K562 (cell line): ENCODE data around the gene UFSP1. TPM values are rescaled to one million over a fixed set of nuclear protein-coding genes. Genes with fewer than 3 reads are reported as not detected.
A peak's percentile ranks its signal among the peaks of the same experiment; 100 is the strongest.

Source experiments
- FOXA1 ChIP-seq: fragments of 450-650 bp; IDR thresholded peaks from 2 replicates; pipeline ENCODE4 v1.6.1; 2016; ENCODE audit warnings: mild to moderate bottlenecking, borderline replicate concordance
- FOXP1 ChIP-seq: sonication (generic); formaldehyde crosslinking; IDR thresholded peaks from 2 replicates; pipeline ENCODE4 v1.8.0; 2022; ENCODE audit warnings: mild to moderate bottlenecking, missing genetic modification reagents
- KDM5B ChIP-seq: fragments of 200-600 bp; sonication (generic); IDR thresholded peaks from 2 replicates; pipeline ENCODE4 v1.6.1; 2012; ENCODE audit warnings: low read depth, mild to moderate bottlenecking, moderate library complexity, low read length, control low read depth, inconsistent platforms; ENCODE audit not compliant: insufficient replicate concordance
- L3MBTL2 ChIP-seq: fragments of 450-650 bp; IDR thresholded peaks from 2 replicates; pipeline ENCODE4 v1.6.1; 2016; ENCODE audit warnings: mild to moderate bottlenecking, moderate library complexity
- LEF1 ChIP-seq: fragments of 450-650 bp; IDR thresholded peaks from 2 replicates; pipeline ENCODE4 v1.6.1; 2016; ENCODE audit warnings: mild to moderate bottlenecking
- RBFOX2 ChIP-seq: fragments of 200-400 bp; formaldehyde crosslinking; IDR thresholded peaks from 2 replicates; pipeline ENCODE4 v1.6.1; 2017; ENCODE audit warnings: low read depth, mild to moderate bottlenecking, low read length, moderate library complexity
- TEAD4 ChIP-seq, 2 experiments: sonication (generic) in 1 of 2; formaldehyde crosslinking in 1 of 2; IDR thresholded peaks; 2 replicates each; pipeline versions ENCODE4 v1.6.1 to v1.8.0; 2012 to 2022; ENCODE audit warnings: borderline replicate concordance in 1 of 2, inconsistent platforms in 1 of 2, low read length in 1 of 2, mild to moderate bottlenecking in 1 of 2, missing genetic modification reagents in 1 of 2
- TRIM24 ChIP-seq, 2 experiments: fragments of 450-650 bp; IDR thresholded peaks; 2 replicates each; pipeline ENCODE4 v1.6.1; 2016
- ZFP36 ChIP-seq: fragments of 150-350 bp; IDR thresholded peaks from 2 replicates; pipeline ENCODE4 v1.6.1; 2018; ENCODE audit warnings: low read length, low read depth; ENCODE audit not compliant: partially characterized antibody
- ZFPM2 ChIP-seq: fragments of 250-450 bp; sonication (Bioruptor Pico); IDR thresholded peaks from 2 replicates; pipeline ENCODE4 v1.5.1; 2022; ENCODE audit warnings: mild to moderate bottlenecking
- ZNF584 ChIP-seq: fragments of 200-800 bp; sonication (Bioruptor generic); IDR thresholded peaks from 2 replicates; pipeline ENCODE4 v1.6.1; 2016; ENCODE audit warnings: low read depth, mild to moderate bottlenecking, missing genetic modification characterization, missing compliant biosample characterization
- ZNF79 ChIP-seq: fragments of 250-450 bp; sonication (Bioruptor Pico); IDR thresholded peaks from 2 replicates; pipeline ENCODE4 v1.4.0; 2020; ENCODE audit warnings: low read depth, mild to moderate bottlenecking, moderate library complexity
- polyA plus RNA-seq, 8 experiments: library from polyadenylated mRNA; depleted of rRNA in 4 of 8; stranded (reverse) in 5 of 8; unstranded in 3 of 8; fragments of >200 nt; fragmentation: Nextera tagmentation in 2 of 8; fragmentation: Illumina TruSeq in 1 of 8; extraction: Ambion mirVana in 2 of 8; extraction: Trizol in 1 of 8; gene quantifications; 2 replicates each; pipeline versions ENCODE4 v1.2.1 to v1.2.3, GENCODE V29; 2011 to 2014; ENCODE audit warnings: inconsistent platforms in 1 of 8, missing spikeins in 1 of 8
- total RNA-seq, 7 experiments: library from RNA; depleted of rRNA in 6 of 7; stranded (reverse); fragments of >200 nt in 6 of 7; fragmentation: Illumina TruSeq in 2 of 7; extraction: Trizol in 2 of 7; gene quantifications; 2 replicates each; pipeline versions ENCODE4 v1.2.1 to v1.2.3, GENCODE V29; 2011 to 2021; ENCODE audit warnings: low replicate concordance in 1 of 7
- TF ChIP-seq, protein P1 (sequence below), 3 experiments: IDR thresholded peaks in 2 of 3; conservative IDR thresholded peaks in 1 of 3; 2 replicates each; pipeline ENCODE4 v1.5.1; 2011 to 2012; ENCODE audit warnings: low read length in 3 of 3, mild to moderate bottlenecking in 3 of 3, control low read depth in 2 of 3, improper control_type of control experiment in 1 of 3, inconsistent platforms in 1 of 3, low read depth in 1 of 3, mixed read lengths in 1 of 3, moderate library complexity in 1 of 3; ENCODE audit not compliant: insufficient read depth in 2 of 3
- TF ChIP-seq, protein P2 (sequence below): fragments of 450-650 bp; IDR thresholded peaks from 2 replicates; pipeline ENCODE4 v1.7.1; 2018; ENCODE audit warnings: mild to moderate bottlenecking, low read depth; ENCODE audit not compliant: partially characterized antibody
- TF ChIP-seq, protein P3 (sequence below): fragments of 450-650 bp; IDR thresholded peaks from 2 replicates; pipeline ENCODE4 v1.6.1; 2016
- TF ChIP-seq, protein P4 (sequence below): fragments of 200-800 bp; sonication (Bioruptor generic); IDR thresholded peaks from 2 replicates; pipeline ENCODE4 v1.6.1; 2017; ENCODE audit warnings: missing genetic modification characterization, missing compliant biosample characterization
- TF ChIP-seq, protein P5 (sequence below): fragments of 250-450 bp; sonication (Bioruptor Pico); IDR thresholded peaks from 2 replicates; pipeline ENCODE4 v1.8.0; 2022; ENCODE audit warnings: moderate library complexity, mild to moderate bottlenecking, inconsistent platforms

The UFSP1 gene
- total and polyA plus RNA-seq, 9 of the 15 experiments (the other 6 are each of a cell fraction or from before 2014, with no cell fraction given) = 0.50 to 18.8 (median 2.1) TPM

DNA sequence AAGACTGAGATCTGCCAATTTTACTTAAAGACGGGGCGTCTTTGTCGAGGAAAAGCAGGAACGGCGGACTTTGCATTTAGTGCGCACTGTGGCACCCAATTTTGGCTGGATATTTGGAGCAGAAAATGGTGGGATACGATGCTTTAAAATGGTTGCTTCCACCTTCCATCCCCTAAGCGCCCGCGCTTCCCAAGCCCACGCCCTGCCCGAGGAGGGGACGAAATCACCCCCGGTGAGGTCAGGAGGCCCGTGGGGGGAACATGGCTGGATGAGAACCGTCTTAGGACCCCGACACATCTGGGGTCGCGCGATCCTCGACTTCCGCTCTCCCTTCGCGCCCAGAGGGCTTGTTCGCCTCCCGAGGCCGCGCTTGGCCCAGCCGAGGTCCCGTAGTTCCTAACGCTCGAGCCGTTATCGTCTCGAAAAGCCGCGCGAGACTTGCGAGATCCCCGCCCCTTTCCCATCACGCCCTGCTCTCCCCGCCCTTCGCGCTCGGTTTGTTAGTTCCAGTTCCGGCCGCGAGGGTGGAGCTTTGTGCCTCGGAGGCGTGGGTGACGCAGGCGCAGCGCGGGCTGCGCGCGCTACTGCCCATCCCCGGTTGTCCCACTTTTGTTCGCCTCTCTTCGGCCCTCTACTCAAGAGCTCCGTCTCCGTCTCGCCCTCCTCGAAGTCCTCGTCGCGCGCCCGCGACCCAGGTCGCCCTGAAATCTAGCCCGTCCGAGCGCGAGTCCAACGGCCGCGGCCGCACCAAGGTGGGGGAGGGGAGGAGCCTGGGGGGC, 14.7 kb downstream of the UFSP1 start, which contains the start of gene SRRT (continued):
- TF ChIP-seq, protein P1, sequence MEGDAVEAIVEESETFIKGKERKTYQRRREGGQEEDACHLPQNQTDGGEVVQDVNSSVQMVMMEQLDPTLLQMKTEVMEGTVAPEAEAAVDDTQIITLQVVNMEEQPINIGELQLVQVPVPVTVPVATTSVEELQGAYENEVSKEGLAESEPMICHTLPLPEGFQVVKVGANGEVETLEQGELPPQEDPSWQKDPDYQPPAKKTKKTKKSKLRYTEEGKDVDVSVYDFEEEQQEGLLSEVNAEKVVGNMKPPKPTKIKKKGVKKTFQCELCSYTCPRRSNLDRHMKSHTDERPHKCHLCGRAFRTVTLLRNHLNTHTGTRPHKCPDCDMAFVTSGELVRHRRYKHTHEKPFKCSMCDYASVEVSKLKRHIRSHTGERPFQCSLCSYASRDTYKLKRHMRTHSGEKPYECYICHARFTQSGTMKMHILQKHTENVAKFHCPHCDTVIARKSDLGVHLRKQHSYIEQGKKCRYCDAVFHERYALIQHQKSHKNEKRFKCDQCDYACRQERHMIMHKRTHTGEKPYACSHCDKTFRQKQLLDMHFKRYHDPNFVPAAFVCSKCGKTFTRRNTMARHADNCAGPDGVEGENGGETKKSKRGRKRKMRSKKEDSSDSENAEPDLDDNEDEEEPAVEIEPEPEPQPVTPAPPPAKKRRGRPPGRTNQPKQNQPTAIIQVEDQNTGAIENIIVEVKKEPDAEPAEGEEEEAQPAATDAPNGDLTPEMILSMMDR (IDR thresholded peaks at IDR 0.05 in 2 of 3, conservative IDR thresholded peaks at IDR 0.05 in 1 of 3; ENCODE audit: insufficient read depth in 2 of 3, low read depth in 1 of 3, low read length in 3 of 3) = peak; percentile 37 to 41 (median 41); a peak in 4 of 6 replicates
- TF ChIP-seq FOXP1 (CRISPR knock-in tag) (peak; percentile 68; the same call in 1 of the 2 replicates), RBFOX2 (peak; percentile 98), FOXA1 (no peak), TRIM24 (IDR thresholded peaks at IDR 0.05) (peak in 1 of 2 experiments; percentile 66; a peak in 1 of 4 replicates), ZFP36 (no peak), ZNF584 (CRISPR knock-in tag) (peak; percentile 84), ZNF79 (CRISPR knock-in tag) (no peak), TEAD4 (IDR thresholded peaks at IDR 0.05; ENCODE audit: low read length) (peak; percentile 89), TEAD4 (CRISPR knock-in tag; IDR thresholded peaks at IDR 0.05; ENCODE audit: borderline replicate concordance) (no peak), LEF1 (peak; percentile 30; the same call in 1 of the 2 replicates), KDM5B (peak; percentile 91), ZFPM2 (CRISPR knock-in tag) (no peak), L3MBTL2 (peak; percentile 94)
- TF ChIP-seq, protein P2, sequence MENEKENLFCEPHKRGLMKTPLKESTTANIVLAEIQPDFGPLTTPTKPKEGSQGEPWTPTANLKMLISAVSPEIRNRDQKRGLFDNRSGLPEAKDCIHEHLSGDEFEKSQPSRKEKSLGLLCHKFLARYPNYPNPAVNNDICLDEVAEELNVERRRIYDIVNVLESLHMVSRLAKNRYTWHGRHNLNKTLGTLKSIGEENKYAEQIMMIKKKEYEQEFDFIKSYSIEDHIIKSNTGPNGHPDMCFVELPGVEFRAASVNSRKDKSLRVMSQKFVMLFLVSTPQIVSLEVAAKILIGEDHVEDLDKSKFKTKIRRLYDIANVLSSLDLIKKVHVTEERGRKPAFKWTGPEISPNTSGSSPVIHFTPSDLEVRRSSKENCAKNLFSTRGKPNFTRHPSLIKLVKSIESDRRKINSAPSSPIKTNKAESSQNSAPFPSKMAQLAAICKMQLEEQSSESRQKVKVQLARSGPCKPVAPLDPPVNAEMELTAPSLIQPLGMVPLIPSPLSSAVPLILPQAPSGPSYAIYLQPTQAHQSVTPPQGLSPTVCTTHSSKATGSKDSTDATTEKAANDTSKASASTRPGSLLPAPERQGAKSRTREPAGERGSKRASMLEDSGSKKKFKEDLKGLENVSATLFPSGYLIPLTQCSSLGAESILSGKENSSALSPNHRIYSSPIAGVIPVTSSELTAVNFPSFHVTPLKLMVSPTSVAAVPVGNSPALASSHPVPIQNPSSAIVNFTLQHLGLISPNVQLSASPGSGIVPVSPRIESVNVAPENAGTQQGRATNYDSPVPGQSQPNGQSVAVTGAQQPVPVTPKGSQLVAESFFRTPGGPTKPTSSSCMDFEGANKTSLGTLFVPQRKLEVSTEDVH = peak; percentile 81
- TF ChIP-seq, protein P3, sequence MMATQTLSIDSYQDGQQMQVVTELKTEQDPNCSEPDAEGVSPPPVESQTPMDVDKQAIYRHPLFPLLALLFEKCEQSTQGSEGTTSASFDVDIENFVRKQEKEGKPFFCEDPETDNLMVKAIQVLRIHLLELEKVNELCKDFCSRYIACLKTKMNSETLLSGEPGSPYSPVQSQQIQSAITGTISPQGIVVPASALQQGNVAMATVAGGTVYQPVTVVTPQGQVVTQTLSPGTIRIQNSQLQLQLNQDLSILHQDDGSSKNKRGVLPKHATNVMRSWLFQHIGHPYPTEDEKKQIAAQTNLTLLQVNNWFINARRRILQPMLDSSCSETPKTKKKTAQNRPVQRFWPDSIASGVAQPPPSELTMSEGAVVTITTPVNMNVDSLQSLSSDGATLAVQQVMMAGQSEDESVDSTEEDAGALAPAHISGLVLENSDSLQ = 0 out of 2 replicates have a peak, but pooled peaks have one; percentile 23
- TF ChIP-seq, protein P4, sequence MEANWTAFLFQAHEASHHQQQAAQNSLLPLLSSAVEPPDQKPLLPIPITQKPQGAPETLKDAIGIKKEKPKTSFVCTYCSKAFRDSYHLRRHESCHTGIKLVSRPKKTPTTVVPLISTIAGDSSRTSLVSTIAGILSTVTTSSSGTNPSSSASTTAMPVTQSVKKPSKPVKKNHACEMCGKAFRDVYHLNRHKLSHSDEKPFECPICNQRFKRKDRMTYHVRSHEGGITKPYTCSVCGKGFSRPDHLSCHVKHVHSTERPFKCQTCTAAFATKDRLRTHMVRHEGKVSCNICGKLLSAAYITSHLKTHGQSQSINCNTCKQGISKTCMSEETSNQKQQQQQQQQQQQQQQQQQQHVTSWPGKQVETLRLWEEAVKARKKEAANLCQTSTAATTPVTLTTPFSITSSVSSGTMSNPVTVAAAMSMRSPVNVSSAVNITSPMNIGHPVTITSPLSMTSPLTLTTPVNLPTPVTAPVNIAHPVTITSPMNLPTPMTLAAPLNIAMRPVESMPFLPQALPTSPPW (CRISPR knock-in tag) = peak; percentile 69
- TF ChIP-seq, protein P5, sequence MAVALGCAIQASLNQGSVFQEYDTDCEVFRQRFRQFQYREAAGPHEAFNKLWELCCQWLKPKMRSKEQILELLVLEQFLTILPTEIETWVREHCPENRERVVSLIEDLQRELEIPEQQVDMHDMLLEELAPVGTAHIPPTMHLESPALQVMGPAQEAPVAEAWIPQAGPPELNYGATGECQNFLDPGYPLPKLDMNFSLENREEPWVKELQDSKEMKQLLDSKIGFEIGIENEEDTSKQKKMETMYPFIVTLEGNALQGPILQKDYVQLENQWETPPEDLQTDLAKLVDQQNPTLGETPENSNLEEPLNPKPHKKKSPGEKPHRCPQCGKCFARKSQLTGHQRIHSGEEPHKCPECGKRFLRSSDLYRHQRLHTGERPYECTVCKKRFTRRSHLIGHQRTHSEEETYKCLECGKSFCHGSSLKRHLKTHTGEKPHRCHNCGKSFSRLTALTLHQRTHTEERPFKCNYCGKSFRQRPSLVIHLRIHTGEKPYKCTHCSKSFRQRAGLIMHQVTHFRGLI = peak; percentile 77; the same call in 1 of the 2 replicates
